IMR-90 (cell line): ENCODE results near the gene LTB4R2. TPM values are rescaled to one million over a fixed set of nuclear protein-coding genes. Genes with fewer than 3 reads are reported as not detected.

ENCODE experiments used
- ATAC-seq: fragments of 200-7000 bp; cut with Tn5 transposase; 2 replicates; pipeline ENCODE4 v1.9.1; 2020; ENCODE audit warnings: low read depth, mild to moderate bottlenecking, moderate library complexity
- BruUV-seq: library from RNA; stranded (reverse); fragments of 400-500 nt; replicated peaks from 2 replicates; lab custom pipeline; 2021; lab: Mats Ljungman, UMichigan
- CTCF ChIA-PET: fragments of 300-600 bp; formaldehyde crosslinking; extraction: SDS; loops from one replicate; lab custom pipeline; 2021; ENCODE audit warnings: antibody characterized with exemption; lab: Yijun Ruan, JAX
- POLR2A ChIA-PET: fragments of 300-600 bp; sonication (Branson Sonifier 250); formaldehyde crosslinking; loops from one replicate; lab custom pipeline; 2022; ENCODE audit warnings: antibody characterized with exemption; ENCODE audit not compliant: unreplicated experiment; lab: Charles Lee
- DNase-seq: peaks from one replicate; pipeline ENCODE4 v3.0.0; 2013
- H2AFZ ChIP-seq: replicated peaks from 2 replicates; pipeline ENCODE3; 2013; ENCODE audit warnings: low read length, mild to moderate bottlenecking; ENCODE audit not compliant: poor library complexity
- H2AK5ac ChIP-seq: 2 replicates; pipeline ENCODE4 v1.6.1; 2013; ENCODE audit warnings: low read depth, low read length, inconsistent platforms
- H2AK9ac ChIP-seq: replicated peaks from 2 replicates; pipeline ENCODE3; 2013; ENCODE audit warnings: mild to moderate bottlenecking, low read depth, low read length, moderate library complexity; ENCODE audit not compliant: poor library complexity
- H2BK120ac ChIP-seq: 2 replicates; pipeline ENCODE4 v1.6.1; 2013; ENCODE audit warnings: low read depth, low read length, inconsistent platforms
- H2BK15ac ChIP-seq: 3 replicates; pipeline ENCODE4 v1.6.1; 2013; ENCODE audit warnings: low read depth, low read length, inconsistent platforms
- H2BK20ac ChIP-seq: 2 replicates; pipeline ENCODE4 v1.6.1; 2013; ENCODE audit warnings: low read depth, mild to moderate bottlenecking, inconsistent platforms, low read length, moderate library complexity
- H2BK5ac ChIP-seq: 2 replicates; pipeline ENCODE4 v1.6.1; 2013; ENCODE audit warnings: mild to moderate bottlenecking, low read depth, low read length, inconsistent platforms; ENCODE audit not compliant: poor library complexity, severe bottlenecking
- H3K14ac ChIP-seq: replicated peaks from 2 replicates; pipeline ENCODE4 v1.6.1; 2013; ENCODE audit warnings: low read depth, low read length, inconsistent platforms
- H3K18ac ChIP-seq: 2 replicates; pipeline ENCODE4 v1.6.1; 2013; ENCODE audit warnings: low read depth, low read length, control low read depth
- H3K23ac ChIP-seq: 2 replicates; pipeline ENCODE4 v1.6.1; 2013; ENCODE audit warnings: low read depth, low read length, inconsistent platforms
- H3K27ac ChIP-seq: 2 replicates; pipeline ENCODE4 v1.5.1; 2013; ENCODE audit warnings: mild to moderate bottlenecking, control low read depth, low read length; ENCODE audit not compliant: insufficient read depth
- H3K27me3 ChIP-seq: 2 replicates; pipeline ENCODE4 v1.6.1; 2013; ENCODE audit warnings: low read length; ENCODE audit not compliant: control insufficient read depth, insufficient read depth
- H3K36me3 ChIP-seq: 2 replicates; pipeline ENCODE4 v1.6.1; 2013; ENCODE audit warnings: low read length, mixed read lengths; ENCODE audit not compliant: control insufficient read depth, insufficient read depth
- H3K4ac ChIP-seq: 2 replicates; pipeline ENCODE4 v1.6.1; 2013; ENCODE audit warnings: low read depth, low read length, inconsistent platforms
- H3K4me1 ChIP-seq: 2 replicates; pipeline ENCODE4 v1.6.1; 2013; ENCODE audit warnings: low read length, mixed read lengths; ENCODE audit not compliant: control insufficient read depth, insufficient read depth
- H3K4me2 ChIP-seq: 2 replicates; pipeline ENCODE4 v1.6.1; 2013; ENCODE audit warnings: low read depth, mild to moderate bottlenecking, control low read depth, low read length, moderate library complexity
- H3K4me3 ChIP-seq: 2 replicates; pipeline ENCODE4 v1.5.1; 2013; ENCODE audit warnings: low read depth, mild to moderate bottlenecking, control low read depth, low read length, moderate library complexity; ENCODE audit not compliant: insufficient read depth
- H3K56ac ChIP-seq: 2 replicates; pipeline ENCODE4 v1.6.1; 2013; ENCODE audit warnings: low read length, inconsistent platforms; ENCODE audit not compliant: insufficient read depth; ENCODE audit errors: extremely low read depth
- H3K79me1 ChIP-seq, 2 experiments: 2 replicates each; pipeline ENCODE4 v1.6.1; 2013; ENCODE audit warnings: low read length in 2 of 2, inconsistent platforms in 1 of 2, low read depth in 1 of 2
- H3K9ac ChIP-seq: 2 replicates; pipeline ENCODE4 v1.6.1; 2013; ENCODE audit warnings: low read depth, low read length, control low read depth
- H3K9me1 ChIP-seq: 2 replicates; pipeline ENCODE4 v1.6.1; 2013; ENCODE audit warnings: low read length, inconsistent platforms; ENCODE audit not compliant: insufficient read depth
- H3K9me3 ChIP-seq: 2 replicates; pipeline ENCODE4 v1.6.1; 2013; ENCODE audit warnings: low read length; ENCODE audit not compliant: control insufficient read depth, insufficient read depth
- H4K20me1 ChIP-seq: 2 replicates; pipeline ENCODE4 v1.6.1; 2013; ENCODE audit warnings: low read length, inconsistent platforms; ENCODE audit not compliant: insufficient read depth
- H4K5ac ChIP-seq: 2 replicates; pipeline ENCODE4 v1.6.1; 2013; ENCODE audit warnings: mild to moderate bottlenecking, low read depth, low read length, control low read depth
- H4K8ac ChIP-seq, 2 experiments: 2 replicates each; pipeline ENCODE4 v1.6.1; 2013; ENCODE audit warnings: low read depth in 2 of 2, low read length in 2 of 2, control low read depth in 1 of 2, inconsistent platforms in 1 of 2
- H4K91ac ChIP-seq: 2 replicates; pipeline ENCODE4 v1.6.1; 2013; ENCODE audit warnings: low read depth, low read length, inconsistent platforms; ENCODE audit not compliant: insufficient read depth
- BHLHE40 ChIP-seq: fragments of 150-350 bp; IDR thresholded peaks from 2 replicates; pipeline ENCODE4 v1.6.1; 2016; ENCODE audit warnings: mild to moderate bottlenecking, low read depth, low read length
- CEBPB ChIP-seq: IDR thresholded peaks from 2 replicates; pipeline ENCODE4 v1.6.1; 2012; ENCODE audit warnings: low read depth, low read length, improper control_type of control experiment
- CHD1 ChIP-seq: IDR thresholded peaks from 2 replicates; pipeline ENCODE4 v1.6.1; 2012; ENCODE audit warnings: low read depth, low read length, improper control_type of control experiment
- FOS ChIP-seq: fragments of 150-350 bp; IDR thresholded peaks from 2 replicates; pipeline ENCODE4 v1.6.1; 2016; ENCODE audit warnings: low read depth, low read length
- MAFK ChIP-seq: IDR thresholded peaks from 2 replicates; pipeline ENCODE4 v1.6.1; 2012; ENCODE audit warnings: low read depth, low read length, improper control_type of control experiment
- MAZ ChIP-seq: IDR thresholded peaks from 2 replicates; pipeline ENCODE4 v1.6.1; 2012; ENCODE audit warnings: low read depth, mild to moderate bottlenecking, low read length, improper control_type of control experiment, moderate library complexity, borderline replicate concordance
- MXI1 ChIP-seq: IDR thresholded peaks from 2 replicates; pipeline ENCODE4 v1.6.1; 2012; ENCODE audit warnings: low read depth, mild to moderate bottlenecking, low read length, moderate library complexity, borderline replicate concordance
- NFE2L2 ChIP-seq: fragments of 150-350 bp; IDR thresholded peaks from 2 replicates; pipeline ENCODE4 v1.6.1; 2016; ENCODE audit warnings: low read depth, mild to moderate bottlenecking, low read length
- POLR2A ChIP-seq: IDR thresholded peaks from 2 replicates; pipeline ENCODE4 v1.6.1; 2012; ENCODE audit warnings: mild to moderate bottlenecking, low read depth, low read length
- RAD21 ChIP-seq: IDR thresholded peaks from 2 replicates; pipeline ENCODE4 v1.6.1; 2012; ENCODE audit warnings: low read length, improper control_type of control experiment
- RCOR1 ChIP-seq: IDR thresholded peaks from 2 replicates; pipeline ENCODE4 v1.6.1; 2012; ENCODE audit warnings: mild to moderate bottlenecking, low read length, improper control_type of control experiment; ENCODE audit not compliant: insufficient replicate concordance
- RFX5 ChIP-seq: IDR thresholded peaks from 2 replicates; pipeline ENCODE4 v1.8.0; 2012; ENCODE audit warnings: low read depth, mild to moderate bottlenecking, low read length, moderate library complexity
- SMC3 ChIP-seq: fragments of 150-350 bp; IDR thresholded peaks from 2 replicates; pipeline ENCODE4 v1.6.1; 2016; ENCODE audit warnings: low read depth, mild to moderate bottlenecking, antibody characterized with exemption, low read length, moderate library complexity
- WGBS, 2 experiments: methylation state at CpG; one replicate each; pipeline versions ENCODE4 v1.1.5 to v1.1.7; 2013; ENCODE audit warnings: missing lambda C conversion rate in 2 of 2; ENCODE audit not compliant: insufficient read length in 1 of 2; ENCODE audit errors: extremely low coverage in 2 of 2; 5-methylcytosine and 5-hydroxymethylcytosine counted together
- dilution Hi-C: fragments of 300-500 bp; cut with HindIII; formaldehyde crosslinking; loops from one replicate; pipeline ENCODE4 v1.14.3; 2018; ENCODE audit warnings: low sequenced_read_pairs; ENCODE audit not compliant: unreplicated experiment
- in situ Hi-C: fragments of 300-500 bp; cut with MboI; formaldehyde crosslinking; loops from 3 replicates; pipeline ENCODE4 v1.14.3; 2019; ENCODE audit warnings: low sequenced_read_pairs, inconsistent platforms, mixed read lengths
- intact Hi-C: fragments of 100-400 bp; cut with micrococcal nuclease; formaldehyde crosslinking; loops from 2 replicates; pipeline ENCODE4 v1.10.0; 2022
- polyA plus RNA-seq, 3 experiments: library from polyadenylated mRNA; depleted of rRNA; stranded (reverse); fragments of >200 nt; gene quantifications; 2 replicates each; pipeline ENCODE4 v1.2.3, GENCODE V29; 2012; ENCODE audit warnings: low replicate concordance in 1 of 3
- total RNA-seq: library from RNA; depleted of rRNA; stranded (reverse); fragments of >200 nt; gene quantifications from 2 replicates; pipeline ENCODE4 v1.2.3, GENCODE V29; 2012
- TF ChIP-seq, protein P1 (sequence below): fragments of 150-350 bp; IDR thresholded peaks from 2 replicates; pipeline ENCODE4 v1.6.1; 2017; ENCODE audit warnings: mild to moderate bottlenecking, antibody characterized with exemption, low read length, low read depth
- TF ChIP-seq, protein P2 (sequence below): fragments of 150-350 bp; IDR thresholded peaks from 2 replicates; pipeline ENCODE4 v1.6.1; 2016; ENCODE audit warnings: low read depth, mild to moderate bottlenecking, low read length, moderate library complexity, borderline replicate concordance

LTB4R2 gene
- total and polyA plus RNA-seq, 2 of the 4 experiments (the other 2 are of a cell fraction), result 0.72 to 1.7 TPM

DNA sequence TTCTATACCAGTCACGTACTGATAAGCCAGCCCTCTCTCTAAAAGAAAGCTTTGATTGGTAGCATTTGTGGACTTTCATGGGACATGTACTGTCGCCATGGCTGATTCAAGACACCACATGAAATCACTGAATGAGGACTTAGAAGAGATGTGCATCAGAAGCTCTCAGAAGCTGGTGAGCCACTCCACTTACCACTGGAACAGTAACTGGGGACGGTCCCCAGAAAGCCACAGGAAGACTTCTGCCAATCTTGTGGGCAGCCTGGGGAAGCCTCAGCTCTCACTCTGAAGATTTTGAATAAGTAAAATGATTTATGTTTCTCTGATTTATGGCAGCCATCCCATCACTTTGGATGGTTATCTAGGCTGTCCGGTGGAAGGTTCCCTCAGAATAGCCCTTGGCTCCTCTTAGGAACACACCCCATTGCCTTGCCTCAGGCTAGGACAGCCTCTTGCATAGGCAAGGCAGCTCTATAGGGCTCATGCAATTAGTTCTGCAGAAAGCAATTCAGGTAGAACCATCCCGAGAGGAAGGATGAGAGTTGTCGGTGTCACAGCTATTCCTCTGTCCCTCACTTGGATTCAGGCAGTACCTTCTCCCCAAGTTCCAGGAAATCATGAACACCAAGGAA lies 20.2 kb upstream of the LTB4R2 start (continued):
- no peak for TF ChIP-seq MAZ

DNA sequence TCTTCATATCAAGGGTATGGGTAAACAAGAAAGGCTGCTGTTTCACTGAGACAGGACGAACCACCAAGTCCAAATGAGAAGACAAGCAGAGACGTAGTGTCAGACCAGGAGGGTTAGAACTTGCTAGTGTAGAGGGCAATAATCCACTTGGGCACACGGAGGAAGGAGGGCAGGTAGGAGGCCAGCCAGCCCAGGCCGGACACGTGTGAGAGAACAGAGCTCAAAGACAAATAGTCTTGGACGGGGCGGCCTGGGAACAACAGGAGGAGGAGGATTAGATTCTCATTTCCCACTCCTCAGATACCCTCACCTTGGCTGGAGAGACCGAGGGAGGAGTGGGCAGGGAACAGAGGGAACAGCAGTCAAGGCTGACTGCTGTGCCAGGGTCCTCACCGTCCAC lies 19.2 kb upstream of the LTB4R2 start:
- no peaks in the 10 kb centered on the region; the same call in 1 of the 2 replicates for H3K9me1 ChIP-seq
- dilution Hi-C loops, result no loop called here
- ATAC-seq (no peak), DNase-seq (no peak)
- H2AFZ ChIP-seq, result no peak overlapping the region
- H3K14ac ChIP-seq, result no peak overlapping the region
- POLR2A ChIA-PET, result interaction anchor here (0.7 kb wide), 1 partner anchor 48 kb away, joined by 4 read pairs; the partner anchor contains the start of gene TINF2
- peaks cover 25% of the 10 kb centered on the region for H3K36me3 ChIP-seq
- no peak overlapping the region for H2BK15ac ChIP-seq
- H2BK120ac ChIP-seq, result no peak overlapping the region
- CTCF ChIA-PET, result no interaction called here
- H3K9me3 ChIP-seq, result no peaks in the 10 kb centered on the region
- no peaks in the 10 kb centered on the region for H3K27me3 ChIP-seq
- no peaks in the 10 kb centered on the region; a peak in 1 of 4 replicates for H3K79me1 ChIP-seq
- no peak overlapping the region for H3K18ac ChIP-seq
- no peaks in the 10 kb centered on the region for H3K4me1 ChIP-seq
- intact Hi-C loops, result loop anchor here (10.0 kb wide), 1 partner anchor 306 kb away; the partner anchor contains the start of gene DHRS4L2
- H3K4me2 ChIP-seq, result no peak overlapping the region
- H3K4ac ChIP-seq, result no peak overlapping the region
- H4K91ac ChIP-seq, result no peak overlapping the region
- H3K27ac ChIP-seq, result no peak overlapping the region
- in situ Hi-C loops, result no loop called here
- no TSS peak for BruUV-seq
- no peak overlapping the region for H3K4me3 ChIP-seq
- H2AK9ac ChIP-seq, result no peak overlapping the region
- no peak overlapping the region for H4K5ac ChIP-seq
- no peak overlapping the region for H2AK5ac ChIP-seq
- no peak overlapping the region for H2BK20ac ChIP-seq
- no peak overlapping the region for H3K56ac ChIP-seq
- H4K20me1 ChIP-seq, result no peaks in the 10 kb centered on the region; the same call in 1 of the 2 replicates
- 100% methylated on average over 1 of the region's 9 CpGs; no CpG with 5 or more reads in 1 of the 2 experiments for WGBS, 2 experiments
- no peak overlapping the region for H3K9ac ChIP-seq
- H4K8ac ChIP-seq, result no peak overlapping the region
- no peak overlapping the region for H3K23ac ChIP-seq
- no peak overlapping the region for H2BK5ac ChIP-seq
- no peak for TF ChIP-seq MXI1
- no peak for TF ChIP-seq FOS
- TF ChIP-seq RFX5, result no peak
- TF ChIP-seq RAD21, result no peak
- TF ChIP-seq POLR2A, result no peak
- no peak for TF ChIP-seq BHLHE40
- no peak for TF ChIP-seq CEBPB
- no peak for TF ChIP-seq SMC3
- TF ChIP-seq MAFK, result no peak
- TF ChIP-seq, protein P1, sequence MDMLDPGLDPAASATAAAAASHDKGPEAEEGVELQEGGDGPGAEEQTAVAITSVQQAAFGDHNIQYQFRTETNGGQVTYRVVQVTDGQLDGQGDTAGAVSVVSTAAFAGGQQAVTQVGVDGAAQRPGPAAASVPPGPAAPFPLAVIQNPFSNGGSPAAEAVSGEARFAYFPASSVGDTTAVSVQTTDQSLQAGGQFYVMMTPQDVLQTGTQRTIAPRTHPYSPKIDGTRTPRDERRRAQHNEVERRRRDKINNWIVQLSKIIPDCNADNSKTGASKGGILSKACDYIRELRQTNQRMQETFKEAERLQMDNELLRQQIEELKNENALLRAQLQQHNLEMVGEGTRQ, result no peak
- TF ChIP-seq CHD1, result no peak
- no peak for TF ChIP-seq MAZ
- no peak for TF ChIP-seq RCOR1
- TF ChIP-seq NFE2L2, result no peak
- TF ChIP-seq, protein P2, sequence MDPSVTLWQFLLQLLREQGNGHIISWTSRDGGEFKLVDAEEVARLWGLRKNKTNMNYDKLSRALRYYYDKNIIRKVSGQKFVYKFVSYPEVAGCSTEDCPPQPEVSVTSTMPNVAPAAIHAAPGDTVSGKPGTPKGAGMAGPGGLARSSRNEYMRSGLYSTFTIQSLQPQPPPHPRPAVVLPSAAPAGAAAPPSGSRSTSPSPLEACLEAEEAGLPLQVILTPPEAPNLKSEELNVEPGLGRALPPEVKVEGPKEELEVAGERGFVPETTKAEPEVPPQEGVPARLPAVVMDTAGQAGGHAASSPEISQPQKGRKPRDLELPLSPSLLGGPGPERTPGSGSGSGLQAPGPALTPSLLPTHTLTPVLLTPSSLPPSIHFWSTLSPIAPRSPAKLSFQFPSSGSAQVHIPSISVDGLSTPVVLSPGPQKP, result no peak
